ENCODE measurements around the gene EPHB4.
A peak's percentile ranks its signal among the peaks of the same experiment; 100 is the strongest.
"Not testable (repeated sequence)": the region's sequence is repeated elsewhere in the genome, so short reads cannot be mapped to it uniquely, and the experiment has no call there.

Gene EPHB4

DNA sequence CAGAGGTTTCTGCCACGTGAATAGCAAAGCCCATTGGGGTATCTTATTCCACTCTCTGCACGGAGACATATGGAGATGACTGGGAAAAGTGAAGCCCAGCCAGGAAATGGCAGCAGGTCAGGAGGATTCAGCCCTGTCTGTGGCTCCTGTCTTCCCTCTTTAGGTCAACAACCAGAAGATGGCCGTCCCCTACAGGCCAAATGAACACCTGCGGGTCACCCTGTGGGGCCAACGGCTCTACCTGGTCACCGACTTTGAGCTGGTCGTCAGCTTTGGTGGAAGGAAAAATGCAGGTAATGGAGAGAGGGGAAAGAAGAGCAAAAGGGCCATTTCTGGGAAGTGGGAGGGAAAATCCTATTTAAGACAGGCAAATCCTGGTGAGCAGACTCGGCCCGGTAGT is 38.3 kb downstream of the EPHB4 start:
- DNase-seq (ENCODE audit: low read depth): peak; percentile 9

DNA sequence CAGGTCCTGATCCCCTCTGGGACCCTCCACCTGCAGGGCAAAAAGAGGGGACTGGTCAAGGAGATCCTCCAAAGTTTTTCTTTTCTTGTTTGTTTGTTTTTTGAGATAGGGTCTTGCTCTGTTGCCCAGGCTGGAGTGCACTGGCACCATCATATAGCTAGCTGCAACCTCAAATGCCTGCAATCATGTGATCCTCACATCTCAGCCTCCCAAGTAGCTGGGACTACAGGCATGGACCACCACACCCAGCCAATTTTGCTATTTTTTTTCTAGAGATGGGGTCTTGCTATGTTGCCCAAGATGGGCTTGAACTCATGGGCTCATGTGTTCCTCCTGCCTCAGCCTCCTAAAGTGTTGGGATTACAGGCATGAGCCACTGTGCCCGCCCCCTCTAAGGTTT is 41.0 kb downstream of the EPHB4 start:
- no peak for DNase-seq (ENCODE audit: low read depth)

DNA sequence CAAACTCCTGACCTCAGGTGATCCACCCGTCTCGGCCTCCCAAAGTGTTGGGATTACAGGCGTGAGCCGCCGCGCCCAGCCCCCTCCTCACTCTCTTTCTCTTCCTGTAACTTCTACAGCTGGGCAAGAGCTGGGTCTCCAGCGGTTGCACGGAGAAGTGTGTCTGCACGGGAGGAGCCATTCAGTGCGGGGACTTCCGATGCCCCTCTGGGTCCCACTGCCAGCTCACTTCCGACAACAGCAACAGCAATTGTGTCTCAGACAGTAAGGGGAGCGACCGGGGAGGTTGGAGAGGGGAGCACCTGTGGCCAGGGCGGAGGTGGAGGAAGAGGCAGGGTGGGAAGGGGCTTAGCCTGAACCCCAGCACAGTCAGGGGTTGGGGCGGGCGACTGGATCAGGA is 41.4 kb downstream of the EPHB4 start:
- DNase-seq (ENCODE audit: low read depth): no peak

DNA sequence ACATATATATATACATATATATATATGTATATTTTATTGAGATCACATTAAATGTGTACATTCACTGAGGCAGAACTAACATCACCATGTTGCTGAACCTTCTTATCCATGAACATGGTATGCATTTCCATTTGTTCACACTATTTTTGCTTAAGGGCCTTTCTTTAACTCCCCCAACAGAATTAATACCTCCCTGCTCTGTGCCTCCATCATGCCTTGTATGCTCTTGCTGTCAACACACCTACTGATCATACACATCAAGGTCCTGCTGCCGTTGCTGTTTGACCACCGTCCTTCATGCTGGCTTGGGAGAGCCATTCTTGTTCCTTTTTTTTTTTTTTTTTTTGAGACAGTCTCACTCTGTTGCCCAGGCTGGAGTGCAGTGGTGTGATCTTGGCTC is 43.5 kb downstream of the EPHB4 start:
- DNase-seq (ENCODE audit: low read depth): no peak

DNA sequence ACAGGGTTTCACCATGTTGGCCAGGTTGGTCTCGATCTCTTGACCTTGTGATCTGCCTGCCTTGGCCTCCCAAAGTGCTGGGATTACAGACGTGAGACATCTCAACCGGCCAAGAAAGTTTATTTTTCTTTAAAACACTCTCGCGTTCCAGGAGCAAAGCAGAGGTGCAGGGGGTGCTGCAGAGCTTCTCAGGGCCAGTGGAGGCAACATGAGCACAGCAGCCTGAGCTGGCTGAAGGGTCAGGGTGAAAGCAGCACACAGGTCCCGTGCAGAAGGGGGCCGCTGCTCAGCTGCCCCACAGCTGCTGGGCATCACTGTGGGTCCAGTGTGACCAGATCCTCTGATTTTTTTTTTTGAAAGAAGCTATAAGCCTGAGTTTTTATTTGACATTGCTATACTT is 46.1 kb downstream of the EPHB4 start:
- peak; percentile 11 for DNase-seq (ENCODE audit: low read depth)

DNA sequence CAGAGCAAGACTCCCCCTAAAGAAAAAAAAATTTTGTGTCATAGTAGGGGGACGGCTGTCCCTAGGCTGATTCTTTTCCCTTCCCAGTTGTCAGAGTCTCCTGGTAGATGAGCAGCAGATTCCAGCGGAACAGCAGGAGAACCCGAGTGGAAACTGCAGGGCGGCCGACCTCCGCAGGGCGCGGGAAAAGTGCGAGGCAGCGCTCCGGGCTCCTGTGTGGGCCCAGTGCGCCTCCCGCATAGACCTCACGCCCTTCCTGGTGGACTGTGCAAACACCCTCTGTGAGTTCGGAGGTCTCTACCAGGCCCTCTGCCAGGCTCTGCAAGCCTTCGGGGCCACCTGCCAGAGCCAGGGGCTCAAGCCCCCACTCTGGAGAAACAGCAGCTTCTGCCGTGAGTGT is 48.0 kb downstream of the EPHB4 start:
- DNase-seq (ENCODE audit: low read depth): no peak

DNA sequence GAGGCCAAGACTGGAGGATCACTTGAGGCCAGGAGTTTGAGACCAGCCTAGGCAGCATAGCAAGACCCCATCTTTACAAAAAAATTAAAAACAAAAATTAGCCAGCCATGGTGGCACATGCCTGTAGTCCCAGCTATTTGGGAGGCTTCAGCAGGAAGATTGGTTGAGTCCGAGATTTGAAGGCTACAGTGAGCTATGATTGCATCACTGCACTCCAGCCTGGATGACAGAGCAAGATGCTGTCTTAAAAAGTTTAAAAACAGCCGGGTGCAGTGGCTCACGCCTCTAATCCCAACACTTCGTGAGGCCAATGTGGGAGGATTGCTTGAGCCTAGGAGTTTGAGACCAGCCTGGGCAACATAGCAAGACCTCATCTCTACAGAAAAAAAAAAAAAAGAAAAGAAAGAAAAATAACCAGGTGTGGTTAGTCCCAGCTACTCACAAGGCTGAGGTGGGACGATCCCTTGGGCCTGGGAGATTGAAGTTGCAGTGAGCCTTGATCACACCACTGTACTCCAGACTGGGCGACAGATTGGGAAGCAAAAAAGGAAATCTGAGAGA is 49.2 kb downstream of the EPHB4 start:
- DNase-seq (ENCODE audit: low read depth): no peak

DNA sequence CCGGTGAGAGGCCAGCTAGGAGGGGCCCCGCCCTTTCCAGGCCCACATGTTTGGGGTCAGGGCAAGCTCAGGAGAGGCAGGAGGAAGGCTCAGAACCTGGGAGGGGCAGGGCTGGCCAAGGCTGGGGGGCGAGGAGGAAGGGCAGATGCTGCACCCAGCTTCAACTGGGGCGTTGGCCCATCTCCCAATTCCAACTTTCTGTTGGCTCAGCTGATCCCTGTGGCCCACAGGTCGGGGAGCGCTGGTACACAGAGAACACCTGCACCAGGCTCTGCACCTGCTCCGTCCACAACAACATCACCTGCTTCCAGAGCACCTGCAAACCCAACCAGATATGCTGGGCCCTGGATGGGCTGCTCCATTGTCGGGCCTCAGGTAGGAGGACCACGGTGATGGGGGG is 53.8 kb downstream of the EPHB4 start:
- no peak for DNase-seq (ENCODE audit: low read depth)

DNA sequence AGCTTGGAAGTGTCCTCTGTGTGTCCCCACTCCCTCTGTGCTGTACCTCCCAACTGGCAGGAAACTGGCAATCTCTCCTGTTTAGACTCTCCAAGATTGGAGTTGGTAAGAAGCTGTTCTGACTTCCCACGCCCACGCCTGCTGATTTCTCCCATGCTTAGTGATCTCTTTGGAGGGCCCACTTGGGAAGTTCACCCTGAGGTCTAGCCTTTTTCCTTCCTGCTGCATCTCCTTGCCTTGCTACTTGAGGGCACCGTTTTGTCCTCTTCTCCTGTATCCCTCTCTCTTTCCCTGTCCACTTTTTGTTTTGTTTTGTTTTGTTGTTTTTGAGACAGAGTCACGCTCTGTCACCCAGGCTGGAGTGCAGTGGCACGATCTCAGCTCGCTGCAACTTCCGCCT is 58.5 kb downstream of the EPHB4 start:
- DNase-seq (ENCODE audit: low read depth): no peak

DNA sequence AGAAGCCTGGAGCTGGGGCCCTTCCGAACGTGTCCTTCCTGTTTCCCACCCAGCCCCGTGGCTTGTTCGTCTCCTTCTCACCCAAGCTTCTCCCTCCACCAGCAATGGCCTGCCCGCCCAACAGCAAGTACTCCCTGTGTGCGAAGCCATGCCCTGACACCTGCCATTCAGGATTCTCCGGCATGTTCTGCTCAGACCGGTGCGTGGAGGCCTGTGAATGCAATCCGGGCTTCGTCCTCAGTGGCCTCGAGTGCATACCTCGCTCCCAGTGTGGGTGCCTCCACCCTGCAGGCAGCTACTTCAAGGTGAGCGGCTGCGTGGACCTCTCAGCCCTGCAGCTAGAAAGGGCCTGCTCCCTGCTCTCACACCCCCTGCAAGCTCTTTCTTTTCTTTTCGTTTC is 62.1 kb downstream of the EPHB4 start:
- no peak for DNase-seq (ENCODE audit: low read depth)

DNA sequence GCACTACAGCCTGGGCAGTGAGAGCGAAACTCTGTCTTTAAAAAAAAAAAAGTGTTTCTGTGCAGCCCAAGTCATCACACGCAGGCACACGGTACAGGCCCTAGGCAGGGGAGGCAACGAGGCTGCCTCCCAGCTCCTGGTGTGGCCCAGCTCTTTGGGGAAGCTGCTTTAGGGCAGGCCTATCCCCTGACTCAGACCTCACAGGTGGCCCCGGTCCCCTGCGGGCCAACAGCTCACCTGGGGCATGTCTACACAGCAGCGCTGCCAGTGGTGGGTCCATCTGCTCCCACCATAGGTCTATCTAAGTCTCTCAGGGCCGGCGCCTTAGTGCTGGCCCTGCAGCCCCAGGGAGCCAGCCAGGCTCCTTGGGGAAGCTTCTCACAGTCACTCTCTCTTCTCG is 62.5 kb downstream of the EPHB4 start:
- DNase-seq (ENCODE audit: low read depth): no peak

DNA sequence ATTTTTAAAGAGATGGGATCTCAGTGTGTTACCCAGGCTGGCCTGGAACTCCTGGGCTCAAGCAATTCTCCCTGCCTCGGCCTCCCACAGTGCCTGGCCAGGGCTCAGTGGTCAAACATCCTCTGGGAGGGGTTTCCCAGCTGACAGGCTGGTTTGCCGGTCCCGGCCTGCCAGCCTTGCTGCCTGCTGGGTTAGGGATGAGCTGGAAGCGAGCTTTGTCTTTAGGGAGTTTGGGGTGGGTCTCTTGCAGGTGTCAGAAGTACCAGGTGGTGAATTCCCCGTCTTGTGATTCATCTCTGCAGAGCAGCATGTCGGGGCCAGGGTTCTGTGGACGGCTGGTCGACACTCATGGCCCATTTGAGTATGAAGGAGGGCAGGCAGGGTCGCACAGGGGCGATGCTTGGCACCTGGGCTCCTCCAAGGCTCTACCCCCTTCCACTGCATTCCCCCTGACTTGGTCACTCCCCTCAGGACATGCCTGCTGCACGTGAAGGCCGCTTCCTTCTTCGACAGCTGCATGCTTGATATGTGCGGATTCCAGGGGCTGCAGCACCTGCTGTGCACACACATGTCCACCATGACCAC is 63.7 kb downstream of the EPHB4 start:
- DNase-seq (ENCODE audit: low read depth): no peak

DNA sequence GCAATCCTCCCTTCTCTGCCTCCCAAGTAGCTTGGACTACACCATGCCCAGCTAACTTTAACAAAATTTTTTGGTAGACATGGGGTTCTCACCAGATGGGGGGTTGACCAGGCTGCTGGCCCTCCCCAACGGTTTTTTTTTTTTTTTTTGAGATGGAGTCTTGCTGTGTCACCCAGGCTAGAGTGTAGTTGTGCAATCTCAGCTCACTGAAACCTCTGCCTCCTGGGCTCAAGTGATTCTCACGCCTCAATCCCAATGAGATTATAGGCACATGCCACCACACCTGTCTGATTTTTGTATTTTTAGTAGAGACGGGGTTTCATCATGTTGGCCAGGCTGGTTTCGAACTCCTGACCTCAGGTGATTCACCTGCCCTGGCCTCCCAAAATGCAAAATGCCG is 64.5 kb downstream of the EPHB4 start:
- not testable (repeated sequence) for DNase-seq (ENCODE audit: low read depth)

DNA sequence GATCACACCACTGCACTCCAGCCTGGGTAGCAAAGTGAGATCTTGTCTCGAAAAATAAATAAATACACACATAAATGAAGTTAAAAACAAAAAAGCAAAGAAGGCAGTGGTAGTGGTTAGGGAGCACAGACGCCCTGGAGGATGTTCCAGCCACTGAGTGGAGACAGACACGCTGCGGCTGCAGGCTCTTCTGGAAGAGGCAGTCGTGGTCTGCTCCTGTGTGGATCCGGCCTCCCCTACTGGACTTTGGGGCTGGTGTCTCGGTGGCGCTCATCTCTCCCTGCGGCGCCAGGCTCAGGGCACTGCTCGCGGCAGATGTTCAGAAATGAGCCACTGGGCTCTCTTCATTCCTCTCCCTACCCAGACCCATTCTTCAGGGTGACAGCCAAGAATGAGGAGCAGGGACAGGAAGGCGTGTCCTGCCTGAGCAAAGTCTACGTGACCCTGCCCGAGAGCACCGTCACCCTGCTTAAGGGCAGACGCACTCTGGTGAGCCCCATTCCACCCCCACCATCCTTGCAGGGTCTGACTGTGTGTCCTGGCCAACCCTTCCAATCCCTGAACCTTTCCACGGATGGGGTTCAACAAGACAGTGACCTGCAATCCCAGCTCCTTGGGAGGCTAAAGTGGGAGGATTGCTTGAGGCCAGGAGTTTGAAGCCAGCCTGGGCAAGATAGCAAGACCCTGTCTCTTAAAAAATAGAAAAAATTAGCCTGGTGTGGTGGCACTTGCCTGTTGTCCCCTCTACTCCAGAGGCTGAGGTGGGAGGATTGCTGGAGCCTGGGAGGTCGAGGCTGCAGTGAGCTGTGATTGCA is 67.8 kb downstream of the EPHB4 start:
- no peak for DNase-seq (ENCODE audit: low read depth)

DNA sequence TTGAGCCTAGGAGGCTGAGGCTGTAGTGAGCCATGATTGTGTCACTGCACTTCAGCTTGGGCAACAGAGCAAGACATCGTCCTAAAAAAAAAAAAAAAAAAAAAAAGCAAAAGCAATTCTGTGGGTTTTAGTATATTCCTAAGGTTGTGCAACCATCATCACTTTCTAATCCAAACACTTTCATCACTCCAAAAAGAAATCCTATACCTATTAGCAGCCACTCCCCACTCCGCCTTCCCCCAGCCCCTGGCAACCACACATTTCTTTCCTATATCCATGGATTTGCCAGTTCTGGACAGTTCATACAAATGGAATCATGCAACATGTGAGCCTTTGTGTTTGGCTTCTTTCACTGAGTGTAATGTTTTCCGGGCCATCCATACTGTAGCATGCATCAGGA is 73.6 kb downstream of the EPHB4 start:
- no peak for DNase-seq (ENCODE audit: low read depth)

DNA sequence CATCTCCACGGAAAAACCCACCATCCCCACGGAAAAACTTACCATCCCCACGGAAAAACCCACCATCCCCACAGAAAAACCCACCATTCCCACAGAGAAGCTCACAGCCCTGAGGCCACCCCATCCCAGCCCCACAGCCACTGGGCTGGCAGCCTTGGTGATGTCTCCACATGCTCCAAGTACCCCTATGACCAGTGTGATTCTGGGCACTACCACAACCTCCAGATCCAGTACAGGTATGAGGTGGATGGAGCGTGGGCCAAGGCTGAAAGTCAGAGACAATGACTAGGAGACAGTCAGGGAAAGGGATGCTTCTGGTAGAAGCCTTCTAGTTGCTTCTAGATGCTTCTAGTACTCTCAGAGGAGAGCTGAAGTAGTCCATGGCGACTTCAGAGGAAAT is 74.3 kb downstream of the EPHB4 start:
- DNase-seq (ENCODE audit: low read depth): no peak
